Activated T-helper 1 cell treated with Interleukin-2 at 50 U/mL for 16 hours (primary cell): ENCODE results near the gene SDF4.

Experiments
- DNase-seq: peaks from one replicate; pipeline ENCODE4 v3.0.0-alpha.2; 2020; ENCODE audit warnings: low read depth

SDF4 gene

GRCh38 chr1:1228596-1229321 is 3.0 kb downstream of the SDF4 start:
- no peak for DNase-seq

GRCh38 chr1:1228187-1228586 is 3.6 kb downstream of the SDF4 start:
- DNase-seq = no peak

- no peak for DNase-seq
Observed at GRCh38 chr1:1227386-1227785, 4.4 kb downstream of the SDF4 start.

GRCh38 chr1:1226566-1227362 is 5.0 kb downstream of the SDF4 start:
- no peak for DNase-seq

GRCh38 chr1:1225913-1226312 is 5.9 kb downstream of the SDF4 start:
- no peak for DNase-seq

GRCh38 chr1:1225238-1225845 is 6.5 kb downstream of the SDF4 start:
- DNase-seq = no peak

GRCh38 chr1:1223891-1224290 is 7.9 kb downstream of the SDF4 start:
- no peak for DNase-seq

GRCh38 chr1:1223321-1223720 is 8.5 kb downstream of the SDF4 start:
- no peak for DNase-seq

GRCh38 chr1:1222575-1223225 is 9.1 kb downstream of the SDF4 start:
- DNase-seq = no peak

GRCh38 chr1:1221887-1222574 is 9.8 kb downstream of the SDF4 start:
- no peak for DNase-seq

- no peak for DNase-seq
Observed at GRCh38 chr1:1220197-1220596, 11.6 kb downstream of the SDF4 start.

GRCh38 chr1:1219341-1219740 is 12.5 kb downstream of the SDF4 start:
- DNase-seq = no peak

- DNase-seq = no peak
Observed at GRCh38 chr1:1218524-1219200, 13.1 kb downstream of the SDF4 start.

- no peak for DNase-seq
Observed at GRCh38 chr1:1217621-1218523, 13.9 kb downstream of the SDF4 start.

- DNase-seq = peak; percentile 47
Observed at GRCh38 chr1:1216770-1217620, 14.8 kb downstream of the SDF4 start.

GRCh38 chr1:1215881-1216605 is 15.8 kb downstream of the SDF4 start:
- no peak for DNase-seq

- DNase-seq = no peak
Observed at GRCh38 chr1:1215080-1215676, 16.6 kb downstream of the SDF4 start.
